H1 (cell line): ENCODE measurements around the gene ZBTB48. TPM values are rescaled to one million over a fixed set of nuclear protein-coding genes. Genes with fewer than 3 reads are reported as not detected.

Source experiments
- HDAC2 ChIP-seq, 2 experiments: fragments of 300-600 bp in 1 of 2; sonication (generic) in 1 of 2; IDR thresholded peaks; 2 replicates each; pipeline ENCODE4 v1.6.1; 2011 to 2012; ENCODE audit warnings: low read depth in 2 of 2, low read length in 2 of 2, mild to moderate bottlenecking in 2 of 2, moderate library complexity in 2 of 2, borderline replicate concordance in 1 of 2, inconsistent platforms in 1 of 2
- POLR2AphosphoS5 ChIP-seq: IDR thresholded peaks from 2 replicates; pipeline ENCODE4 v1.6.1; 2011; ENCODE audit warnings: low read depth, low read length
- SIRT6 ChIP-seq: IDR thresholded peaks from one replicate; pipeline ENCODE4 v1.7.1; 2012; ENCODE audit warnings: low read length, inconsistent platforms
- polyA plus RNA-seq, 7 experiments: library from polyadenylated mRNA; depleted of rRNA in 3 of 7; stranded (reverse) in 5 of 7; unstranded in 2 of 7; fragments of >200 nt in 5 of 7; fragments of 200-250 nt in 2 of 7; gene quantifications; 1 replicate in 5 of 7; 2 replicates in 1 of 7; 4 replicates in 1 of 7; pipeline versions ENCODE4 v1.2.1 to v1.2.3, GENCODE V29; 2011 to 2013; ENCODE audit warnings: missing spikeins in 2 of 7, mixed read lengths in 2 of 7
- total RNA-seq: library from RNA; stranded (reverse); fragmentation: NEBNext Ultra II Directional; extraction: Animal tissue kit (Norgen Biotek cat#: 25700); gene quantifications from 2 replicates; pipeline ENCODE4 v1.2.1, GENCODE V29; 2021

ZBTB48 gene
- total and polyA plus RNA-seq, 2 of the 8 experiments (the other 6 are each of a cell fraction or from before 2014, with no cell fraction given), result 28.2 to 28.8 TPM

DNA sequence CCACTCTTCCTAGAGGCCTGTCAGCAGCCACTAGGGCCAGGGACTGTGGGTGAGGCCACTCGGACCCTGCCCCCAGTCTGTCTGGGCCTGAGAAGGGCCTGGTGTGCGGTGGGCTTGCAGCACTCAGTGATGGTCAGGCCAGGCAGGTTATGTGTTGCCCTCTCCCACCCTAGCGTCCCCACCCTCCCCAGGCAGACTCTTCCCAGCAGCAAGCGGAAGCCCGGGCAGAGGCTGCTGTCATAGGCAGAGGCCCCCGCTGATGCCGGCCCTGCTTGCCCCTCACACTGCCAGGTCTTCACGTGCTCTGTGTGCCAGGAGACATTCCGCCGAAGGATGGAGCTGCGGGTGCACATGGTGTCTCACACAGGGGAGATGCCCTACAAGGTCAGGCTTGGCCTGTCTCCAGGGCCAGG lies 6.6 kb downstream of the ZBTB48 start (continued):
- TF ChIP-seq POLR2AphosphoS5 (no peak), HDAC2 (IDR thresholded peaks at IDR 0.05; ENCODE audit: borderline replicate concordance in 1 of 2, low read depth in 2 of 2, low read length in 2 of 2) (no peak), SIRT6 (no peak)
